GM06990 (cell line): Measurements from ENCODE around the gene ACTL9.

Source experiments
- DNase-seq: peaks from one replicate; pipeline ENCODE4 v3.0.0-alpha.2; 2011; ENCODE audit not compliant: insufficient read length; ENCODE audit errors: extremely low read depth
- H3K27me3 ChIP-seq: replicated peaks from 2 replicates; pipeline ENCODE4 v1.6.0; 2011; ENCODE audit warnings: low read length; ENCODE audit not compliant: control insufficient read depth, insufficient read depth
- H3K36me3 ChIP-seq: 2 replicates; pipeline ENCODE4 v1.5.1; 2011; ENCODE audit warnings: low read length; ENCODE audit not compliant: control insufficient read depth, insufficient read depth
- H3K4me3 ChIP-seq: replicated peaks from 2 replicates; pipeline ENCODE4 v1.5.1; 2011; ENCODE audit warnings: low read depth, mild to moderate bottlenecking, control low read depth, low read length
- TF ChIP-seq, protein P1 (sequence below): IDR thresholded peaks from 2 replicates; pipeline ENCODE4 v1.5.1; 2011; ENCODE audit warnings: low read length, control low read depth, mild to moderate bottlenecking, inconsistent platforms; ENCODE audit not compliant: insufficient read depth, poor library complexity, severe bottlenecking

Gene ACTL9

DNA sequence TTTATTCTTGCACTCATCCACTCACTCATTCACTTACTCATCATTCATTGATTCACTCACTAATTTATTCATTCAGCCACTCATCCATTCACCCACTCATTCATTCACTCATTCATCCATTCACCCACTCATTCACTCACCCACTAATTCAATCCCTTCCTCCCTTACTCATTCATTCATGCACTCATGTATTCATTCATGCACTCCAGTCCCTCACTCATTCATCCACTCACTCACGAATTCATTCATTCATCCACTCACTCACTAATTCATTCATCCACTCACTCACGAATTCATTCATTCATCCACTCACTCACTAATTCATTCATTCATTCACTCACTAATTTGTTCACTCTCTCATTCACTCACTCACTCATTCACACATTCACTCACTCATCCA lies 16.1 kb downstream of the ACTL9 start:
- no peaks in the 10 kb centered on the region for H3K27me3 ChIP-seq
- DNase-seq: no peak
- TF ChIP-seq, protein P1, sequence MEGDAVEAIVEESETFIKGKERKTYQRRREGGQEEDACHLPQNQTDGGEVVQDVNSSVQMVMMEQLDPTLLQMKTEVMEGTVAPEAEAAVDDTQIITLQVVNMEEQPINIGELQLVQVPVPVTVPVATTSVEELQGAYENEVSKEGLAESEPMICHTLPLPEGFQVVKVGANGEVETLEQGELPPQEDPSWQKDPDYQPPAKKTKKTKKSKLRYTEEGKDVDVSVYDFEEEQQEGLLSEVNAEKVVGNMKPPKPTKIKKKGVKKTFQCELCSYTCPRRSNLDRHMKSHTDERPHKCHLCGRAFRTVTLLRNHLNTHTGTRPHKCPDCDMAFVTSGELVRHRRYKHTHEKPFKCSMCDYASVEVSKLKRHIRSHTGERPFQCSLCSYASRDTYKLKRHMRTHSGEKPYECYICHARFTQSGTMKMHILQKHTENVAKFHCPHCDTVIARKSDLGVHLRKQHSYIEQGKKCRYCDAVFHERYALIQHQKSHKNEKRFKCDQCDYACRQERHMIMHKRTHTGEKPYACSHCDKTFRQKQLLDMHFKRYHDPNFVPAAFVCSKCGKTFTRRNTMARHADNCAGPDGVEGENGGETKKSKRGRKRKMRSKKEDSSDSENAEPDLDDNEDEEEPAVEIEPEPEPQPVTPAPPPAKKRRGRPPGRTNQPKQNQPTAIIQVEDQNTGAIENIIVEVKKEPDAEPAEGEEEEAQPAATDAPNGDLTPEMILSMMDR: no peak
- H3K4me3 ChIP-seq: no peak overlapping the region
- no peaks in the 10 kb centered on the region for H3K36me3 ChIP-seq

GRCh38 chr19:8681345-8682029 lies 17.1 kb downstream of the ACTL9 start:
- no peaks in the 10 kb centered on the region for H3K36me3 ChIP-seq
- DNase-seq: no peak

GRCh38 chr19:8680676-8681344 lies 17.8 kb downstream of the ACTL9 start:
- TF ChIP-seq, protein P1: no peak
- Histone ChIP-seq H3K36me3 (no peaks in the 10 kb centered on the region), H3K27me3 (no peaks in the 10 kb centered on the region), H3K4me3 (no peak overlapping the region)
- DNase-seq: no peak

More at GRCh38 chr19:8681345-8682029, 17.1 kb downstream of the ACTL9 start:
- Histone ChIP-seq H3K27me3 (no peaks in the 10 kb centered on the region), H3K4me3 (no peak overlapping the region)
- TF ChIP-seq, protein P1: no peak

GRCh38 chr19:8678244-8678807 lies 20.3 kb downstream of the ACTL9 start:
- TF ChIP-seq, protein P1: no peak
- Histone ChIP-seq H3K27me3 (no peaks in the 10 kb centered on the region; the same call in 1 of the 2 replicates), H3K36me3 (no peaks in the 10 kb centered on the region)

DNA sequence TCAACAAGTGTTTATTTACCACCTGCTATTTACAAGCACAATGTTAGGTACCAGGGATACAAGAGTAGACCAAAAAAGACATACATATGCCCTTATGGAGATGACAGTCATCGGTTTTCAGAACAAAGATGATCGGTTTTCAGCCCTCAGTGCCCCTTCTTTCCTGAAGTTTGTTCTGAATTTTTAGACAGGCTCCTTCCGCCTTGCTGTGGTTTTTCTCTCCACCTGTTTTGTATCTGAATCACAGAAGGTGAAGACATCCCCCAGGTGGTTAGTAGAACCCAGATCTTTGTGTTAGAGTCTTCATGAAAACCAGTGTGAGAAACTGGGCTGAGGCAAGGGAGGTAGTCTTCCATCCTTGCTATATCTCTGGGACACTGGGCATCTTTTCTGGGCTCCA lies 23.5 kb downstream of the ACTL9 start:
- no peaks in the 10 kb centered on the region for H3K36me3 ChIP-seq
- no peak overlapping the region for H3K4me3 ChIP-seq
- TF ChIP-seq, protein P1: no peak
- no peak for DNase-seq
- no peaks in the 10 kb centered on the region; the same call in 1 of the 2 replicates for H3K27me3 ChIP-seq

More at GRCh38 chr19:8678244-8678807, 20.3 kb downstream of the ACTL9 start:
- H3K4me3 ChIP-seq: no peak overlapping the region
- DNase-seq: no peak
